Kidney (tissue), 14 donors: ENCODE data around the gene NRG3. TPM values are rescaled to one million over a fixed set of nuclear protein-coding genes. Genes with fewer than 3 reads are reported as not detected.

Source experiments
- DNase-seq, 5 donors: peaks; one replicate each; pipeline ENCODE4 v3.0.0-alpha.2; 2013 to 2020
- FAIRE-seq: peaks from 2 replicates; lab custom pipeline; 2012; peaks lifted over from hg19 to GRCh38; lab: Jason Lieb, UNC
- H3K27ac ChIP-seq, 2 donors: one replicate each; pipeline ENCODE4 v1.7.0; 2013; ENCODE audit warnings: low read depth in 2 of 2, low read length in 2 of 2, inconsistent platforms in 1 of 2
- H3K27me3 ChIP-seq: one replicate; pipeline ENCODE4 v1.7.1; 2013; ENCODE audit warnings: low read length, inconsistent platforms; ENCODE audit not compliant: control insufficient read depth, insufficient read depth
- H3K36me3 ChIP-seq, 3 donors: one replicate each; pipeline versions ENCODE4 v1.7.0 to v1.7.1; 2013; ENCODE audit warnings: low read length in 3 of 3, control low read depth in 1 of 3, inconsistent platforms in 1 of 3; ENCODE audit not compliant: insufficient read depth in 3 of 3, control insufficient read depth in 2 of 3
- H3K4me1 ChIP-seq, 3 donors: one replicate each; pipeline versions ENCODE4 v1.7.0 to v1.7.1; 2013; ENCODE audit warnings: low read length in 3 of 3, inconsistent platforms in 1 of 3, low read depth in 1 of 3; ENCODE audit not compliant: control insufficient read depth in 2 of 3, insufficient read depth in 2 of 3
- H3K4me3 ChIP-seq, 3 donors: one replicate each; pipeline versions ENCODE4 v1.7.0 to v1.8.1; 2013; ENCODE audit warnings: low read length in 3 of 3, control low read depth in 1 of 3, inconsistent platforms in 1 of 3
- H3K9ac ChIP-seq, 3 donors: one replicate each; pipeline versions ENCODE4 v1.7.0 to v1.7.1; 2013; ENCODE audit warnings: low read length in 3 of 3, control low read depth in 1 of 3, inconsistent platforms in 1 of 3
- H3K9me3 ChIP-seq, 3 donors: one replicate each; pipeline versions ENCODE4 v1.7.0 to v1.7.1; 2013; ENCODE audit warnings: low read length in 3 of 3, control low read depth in 1 of 3, inconsistent platforms in 1 of 3; ENCODE audit not compliant: control insufficient read depth in 2 of 3, insufficient read depth in 1 of 3
- intact Hi-C: fragments of 100-400 bp; cut with DNase I; formaldehyde crosslinking; loops from one replicate; pipeline ENCODE4 v1.11.1; 2022
- polyA plus RNA-seq: library from polyadenylated mRNA; stranded (reverse); fragments of 350-450 nt; fragmentation: Illumina TruSeq; extraction: RNeasy Lipid Tissue Mini Kit (QIAGEN cat#74804); gene quantifications from one replicate; pipeline ENCODE4 v1.2.3, GENCODE V29; 2014; ENCODE audit warnings: low read depth, low replicate concordance; ENCODE audit not compliant: insufficient read depth
- total RNA-seq: library from RNA; stranded (reverse); fragmentation: NEBNext Ultra II Directional; extraction: Animal tissue kit (Norgen Biotek cat#: 25700); gene quantifications from one replicate; pipeline ENCODE4 v1.2.1, GENCODE V29; 2021
- TF ChIP-seq, protein P1 (sequence below): IDR thresholded peaks from 3 replicates; pipeline ENCODE4 v1.5.1; 2012; ENCODE audit warnings: mild to moderate bottlenecking, moderate library complexity, borderline replicate concordance; ENCODE audit not compliant: insufficient read depth; ENCODE audit errors: extremely low read depth
- donor health status: control.
- donor health status: control.
- donor health status: control.
- donor health status: control.
- donor health status: control.
- donor health status: DM: yes; HTN: yes; CAD: no.
- donor health status: Normal renal cell carcinoma (clear cell type).

The NRG3 gene
- total and polyA plus RNA-seq, 2 donors from 2014 or later: 0.62 to 5.4 TPM

DNA sequence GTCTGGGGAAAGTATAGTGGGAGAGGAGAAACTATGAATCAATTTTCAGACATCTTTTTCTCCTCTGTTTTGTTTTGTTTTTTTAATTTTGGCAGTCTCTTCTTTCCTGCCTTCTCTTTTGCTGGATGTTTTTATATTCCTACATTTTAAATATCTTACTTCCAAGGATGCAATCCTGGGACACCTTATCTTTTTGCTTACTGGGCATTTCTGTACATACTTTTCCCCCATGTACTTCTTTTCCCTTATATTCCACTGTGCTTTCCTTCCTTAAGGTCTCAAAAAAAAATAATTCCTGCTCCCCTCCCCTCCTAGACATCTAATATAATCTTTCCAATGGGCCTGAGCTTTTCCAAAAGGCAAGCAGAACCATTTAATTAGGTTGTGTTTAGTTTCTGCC, 701.1 kb downstream of the NRG3 start:
- FAIRE-seq (no peak), DNase-seq (no peak)
- TF ChIP-seq, protein P1, sequence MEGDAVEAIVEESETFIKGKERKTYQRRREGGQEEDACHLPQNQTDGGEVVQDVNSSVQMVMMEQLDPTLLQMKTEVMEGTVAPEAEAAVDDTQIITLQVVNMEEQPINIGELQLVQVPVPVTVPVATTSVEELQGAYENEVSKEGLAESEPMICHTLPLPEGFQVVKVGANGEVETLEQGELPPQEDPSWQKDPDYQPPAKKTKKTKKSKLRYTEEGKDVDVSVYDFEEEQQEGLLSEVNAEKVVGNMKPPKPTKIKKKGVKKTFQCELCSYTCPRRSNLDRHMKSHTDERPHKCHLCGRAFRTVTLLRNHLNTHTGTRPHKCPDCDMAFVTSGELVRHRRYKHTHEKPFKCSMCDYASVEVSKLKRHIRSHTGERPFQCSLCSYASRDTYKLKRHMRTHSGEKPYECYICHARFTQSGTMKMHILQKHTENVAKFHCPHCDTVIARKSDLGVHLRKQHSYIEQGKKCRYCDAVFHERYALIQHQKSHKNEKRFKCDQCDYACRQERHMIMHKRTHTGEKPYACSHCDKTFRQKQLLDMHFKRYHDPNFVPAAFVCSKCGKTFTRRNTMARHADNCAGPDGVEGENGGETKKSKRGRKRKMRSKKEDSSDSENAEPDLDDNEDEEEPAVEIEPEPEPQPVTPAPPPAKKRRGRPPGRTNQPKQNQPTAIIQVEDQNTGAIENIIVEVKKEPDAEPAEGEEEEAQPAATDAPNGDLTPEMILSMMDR: no peak
- H3K4me3 ChIP-seq: no peak overlapping the region
- H3K9ac ChIP-seq: no peak overlapping the region
- no peaks in the 10 kb centered on the region for H3K27me3 ChIP-seq
- peaks cover 0 to 2% (median 0%) of the 10 kb centered on the region in 3 donors for H3K4me1 ChIP-seq
- intact Hi-C loops: no loop called here
- H3K27ac ChIP-seq: no peak overlapping the region
- H3K36me3 ChIP-seq: no peaks in the 10 kb centered on the region
- no peaks in the 10 kb centered on the region for H3K9me3 ChIP-seq

DNA sequence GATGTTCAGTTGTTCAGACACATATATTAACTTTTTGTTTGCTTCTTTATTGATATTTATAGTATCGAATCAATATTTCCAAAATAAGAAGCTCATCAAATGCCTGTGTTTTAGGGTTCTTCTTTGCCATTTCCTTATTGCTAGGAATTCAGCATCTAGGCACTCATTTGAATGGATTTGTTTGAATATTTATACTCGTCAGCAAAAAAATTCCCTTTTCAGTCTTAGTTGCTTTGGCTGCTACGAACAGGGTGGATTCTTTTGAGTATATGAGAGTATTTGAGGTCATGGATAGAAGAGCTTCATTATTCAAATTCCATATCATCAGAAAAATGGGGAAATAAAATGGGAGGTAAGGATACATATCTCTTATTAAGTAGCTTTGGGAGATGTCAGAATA, 706.9 kb downstream of the NRG3 start:
- H3K27ac ChIP-seq: no peak overlapping the region
- TF ChIP-seq, protein P1: no peak
- DNase-seq (no peak), FAIRE-seq (no peak)
- no peaks in the 10 kb centered on the region for H3K4me1 ChIP-seq
- no peaks in the 10 kb centered on the region for H3K9me3 ChIP-seq
- H3K36me3 ChIP-seq: no peaks in the 10 kb centered on the region
- H3K9ac ChIP-seq: no peak overlapping the region
- no peaks in the 10 kb centered on the region for H3K27me3 ChIP-seq
- H3K4me3 ChIP-seq: no peak overlapping the region
- intact Hi-C loops: no loop called here

DNA sequence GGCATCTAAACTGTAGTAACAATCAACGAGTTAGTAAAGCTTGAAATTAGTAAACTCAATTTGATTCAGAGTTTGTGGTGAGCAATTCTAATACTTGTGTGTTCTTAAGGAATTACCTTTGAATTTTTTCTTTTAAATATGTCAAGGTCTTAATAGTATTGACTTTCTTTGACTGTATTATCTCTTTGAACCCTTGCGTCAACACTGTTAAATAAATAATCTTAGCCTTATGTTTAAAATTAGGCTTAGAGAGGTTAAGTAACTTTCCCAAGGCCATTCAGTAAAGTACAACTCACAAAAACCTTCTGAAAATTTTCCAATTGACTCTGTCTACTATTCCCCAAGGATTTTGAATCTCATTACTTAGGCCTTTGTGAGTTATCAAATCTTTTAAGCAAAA, 716.4 kb downstream of the NRG3 start:
- intact Hi-C loops: no loop called here
- FAIRE-seq: no peak
- TF ChIP-seq, protein P1: no peak
- Histone ChIP-seq H3K4me3 (no peak overlapping the region), H3K27me3 (no peaks in the 10 kb centered on the region), H3K9ac (no peak overlapping the region), H3K4me1 (no peaks in the 10 kb centered on the region), H3K27ac (no peak overlapping the region), H3K36me3 (no peaks in the 10 kb centered on the region), H3K9me3 (no peaks in the 10 kb centered on the region)
- no peak for DNase-seq

DNA sequence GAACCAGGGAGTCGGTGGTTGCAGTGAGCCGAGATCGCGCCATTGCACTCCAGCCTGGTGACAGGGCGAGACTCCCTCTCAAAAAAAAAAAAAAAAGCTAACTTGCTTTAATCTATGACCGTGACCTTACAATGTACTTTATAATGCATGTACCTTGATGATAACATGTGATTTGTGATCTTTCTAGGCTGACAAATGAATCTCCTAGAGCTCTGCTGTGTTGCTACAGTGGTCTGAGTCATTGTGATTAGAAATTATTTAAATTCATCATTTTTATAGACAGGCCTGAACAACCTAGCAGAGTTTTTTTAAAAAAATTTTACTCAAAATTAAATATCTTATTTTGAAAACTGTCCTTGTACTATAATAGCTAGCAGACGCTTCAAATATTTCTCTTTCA, 722.8 kb downstream of the NRG3 start:
- Histone ChIP-seq H3K4me1 (no peaks in the 10 kb centered on the region), H3K4me3 (no peak overlapping the region), H3K36me3 (no peaks in the 10 kb centered on the region), H3K9me3 (no peaks in the 10 kb centered on the region), H3K27me3 (no peaks in the 10 kb centered on the region), H3K9ac (no peak overlapping the region), H3K27ac (no peak overlapping the region)
- intact Hi-C loops: no loop called here
- FAIRE-seq (no peak), DNase-seq (no peak)
- TF ChIP-seq, protein P1: no peak
